ENCODE measurements around the gene KCNIP1.

The KCNIP1 gene

GRCh38 chr5:170520372-170520771 is 16.6 kb downstream of the KCNIP1 start:
- peak overlapping the region; percentile 81 to 86 (median 86) for H3K27ac Mint-ChIP-seq
- H3K9me3 Mint-ChIP-seq = no peaks in the 10 kb centered on the region
- peaks cover 54% of the 10 kb centered on the region for H3K4me1 Mint-ChIP-seq
- H3K27me3 Mint-ChIP-seq (ENCODE audit: low read depth) = peaks cover 8% of the 10 kb centered on the region
- H3K4me3 Mint-ChIP-seq = no peak overlapping the region
- no peaks in the 10 kb centered on the region for H3K36me3 Mint-ChIP-seq (ENCODE audit: low read depth)
- TF ChIP-seq CTCF (IDR thresholded peaks at IDR 0.05; ENCODE audit: unreplicated experiment in 3 of 3) = no peak

DNA sequence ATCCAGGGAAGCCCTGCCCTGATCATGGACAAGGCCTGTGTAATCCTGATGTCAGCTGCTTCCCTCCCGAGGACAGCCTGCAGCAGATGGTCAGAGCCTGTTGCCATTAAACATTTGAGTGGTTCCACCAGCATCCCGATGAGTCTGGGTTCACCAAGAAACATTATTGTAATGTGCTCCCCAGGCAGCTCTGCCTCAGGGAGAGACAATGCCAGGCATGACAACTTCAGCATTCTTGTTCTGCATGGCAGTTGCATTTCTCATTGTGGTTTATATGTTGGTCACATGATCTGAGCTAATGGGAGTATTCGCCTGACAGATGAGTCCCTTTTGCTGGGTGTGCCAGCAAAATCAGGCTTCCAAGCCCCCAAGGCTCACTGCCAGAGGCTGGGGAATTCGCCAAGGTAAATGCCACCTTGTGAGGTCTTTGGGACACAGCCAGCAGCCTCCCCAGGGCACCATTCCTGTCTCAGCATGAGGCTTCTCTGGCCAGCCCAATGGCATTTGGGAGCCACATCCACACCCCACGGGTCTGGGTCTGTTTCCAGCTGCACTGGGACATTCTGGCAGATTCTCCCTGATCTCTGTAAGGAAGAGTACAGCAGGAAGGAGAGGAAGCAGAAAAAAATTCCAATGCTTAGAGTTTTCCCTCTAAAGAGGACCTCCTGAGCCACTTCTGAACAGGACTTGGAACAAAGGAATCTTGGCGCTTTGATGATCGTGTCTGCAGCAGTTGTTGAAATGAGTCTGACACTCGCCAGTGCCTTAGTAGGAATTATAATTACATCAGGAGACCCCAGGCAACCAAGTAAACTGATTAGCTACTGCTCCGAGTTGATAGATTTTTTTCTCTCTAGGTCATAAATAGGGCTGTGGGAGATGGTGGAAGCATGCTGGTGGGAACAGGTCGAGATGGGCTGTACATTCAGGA is 18.7 kb downstream of the KCNIP1 start:
- peaks cover 11% of the 10 kb centered on the region for H3K27me3 Mint-ChIP-seq (ENCODE audit: low read depth)
- no peak for TF ChIP-seq CTCF (IDR thresholded peaks at IDR 0.05; ENCODE audit: unreplicated experiment in 3 of 3)
- H3K27ac Mint-ChIP-seq = peak overlapping the region; percentile 4 to 83 (median 81)
- no peaks in the 10 kb centered on the region for H3K36me3 Mint-ChIP-seq (ENCODE audit: low read depth)
- no peak overlapping the region for H3K4me3 Mint-ChIP-seq
- peaks cover 56% of the 10 kb centered on the region for H3K4me1 Mint-ChIP-seq
- H3K9me3 Mint-ChIP-seq = no peaks in the 10 kb centered on the region

DNA sequence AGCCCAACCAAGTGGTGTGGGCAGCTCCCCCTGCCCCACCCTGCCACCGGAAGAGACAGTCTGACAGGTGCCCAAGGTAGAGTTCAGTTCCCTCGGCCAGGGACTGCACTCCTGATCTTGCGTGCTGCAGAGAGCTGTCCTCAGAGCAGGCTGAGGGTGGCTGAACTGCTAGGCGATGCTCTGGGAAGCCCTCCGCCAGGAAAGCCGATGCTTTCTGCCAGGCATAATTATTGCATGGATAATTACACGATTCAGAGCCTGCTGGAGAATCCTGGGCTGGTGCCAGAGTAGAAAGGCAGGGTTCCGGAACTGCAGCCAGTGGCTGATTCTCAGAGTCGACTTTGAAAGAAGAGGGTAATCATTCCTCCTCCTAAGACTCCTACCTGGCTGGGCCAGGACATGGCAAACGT is 19.3 kb downstream of the KCNIP1 start:
- peaks cover 11% of the 10 kb centered on the region for H3K27me3 Mint-ChIP-seq (ENCODE audit: low read depth)
- H3K36me3 Mint-ChIP-seq (ENCODE audit: low read depth) = no peaks in the 10 kb centered on the region
- no peak overlapping the region for H3K4me3 Mint-ChIP-seq
- peak overlapping the region in 2 of 3 experiments; percentile 81 to 83 for H3K27ac Mint-ChIP-seq
- no peak for TF ChIP-seq CTCF (IDR thresholded peaks at IDR 0.05; ENCODE audit: unreplicated experiment in 3 of 3)
- H3K9me3 Mint-ChIP-seq = no peaks in the 10 kb centered on the region
- H3K4me1 Mint-ChIP-seq = peaks cover 63% of the 10 kb centered on the region

DNA sequence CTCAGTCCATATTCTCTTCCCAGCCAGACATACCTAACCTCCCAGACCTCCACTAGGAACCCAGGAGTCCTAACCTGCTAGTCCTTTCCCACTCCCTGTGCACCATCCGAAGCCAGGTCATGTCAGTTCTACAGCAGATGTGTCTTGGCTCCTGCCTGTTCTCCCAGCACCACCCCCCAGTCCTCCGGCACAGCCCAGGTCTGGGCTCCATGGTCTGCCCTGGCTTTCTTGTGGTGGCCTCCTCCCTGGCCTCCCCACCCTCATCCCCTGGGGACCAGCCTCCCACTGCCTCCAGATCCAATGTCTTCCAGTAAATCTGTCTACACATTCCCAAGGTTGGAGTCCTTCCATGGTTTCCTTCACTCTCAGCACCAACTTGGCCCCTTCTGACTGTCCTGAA is 20.0 kb downstream of the KCNIP1 start:
- Mint-ChIP-seq H3K27ac (peak overlapping the region; percentile 12 to 83 (median 79)), H3K9me3 (no peaks in the 10 kb centered on the region), H3K4me3 (peak overlapping the region in 1 of 3 experiments; percentile 4), H3K27me3 (ENCODE audit: low read depth) (peaks cover 11% of the 10 kb centered on the region), H3K4me1 (peaks cover 66% of the 10 kb centered on the region), H3K36me3 (ENCODE audit: low read depth) (no peaks in the 10 kb centered on the region)
- TF ChIP-seq CTCF (IDR thresholded peaks at IDR 0.05; ENCODE audit: unreplicated experiment in 3 of 3) = no peak

DNA sequence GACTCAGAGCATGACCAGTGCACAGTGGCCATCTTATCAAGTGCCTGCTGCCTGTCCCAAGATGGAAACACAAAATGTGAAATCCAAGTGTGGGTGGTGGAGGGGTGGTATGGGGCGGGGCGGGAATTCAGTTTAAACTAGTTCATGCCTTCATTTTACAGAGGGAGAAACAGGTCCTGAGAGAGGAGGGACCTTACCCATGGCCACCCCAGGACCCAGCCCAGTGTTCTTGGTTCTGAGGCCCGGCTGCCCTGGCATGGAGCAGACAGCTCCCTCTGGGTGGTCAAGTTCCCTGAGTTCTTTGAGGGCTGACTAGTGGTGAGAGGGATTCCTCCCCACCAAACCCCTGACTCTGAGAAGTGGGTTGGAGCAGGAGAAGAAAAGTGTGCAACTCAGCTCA is 20.8 kb downstream of the KCNIP1 start:
- Mint-ChIP-seq H3K36me3 (ENCODE audit: low read depth) (no peaks in the 10 kb centered on the region), H3K4me1 (peaks cover 60% of the 10 kb centered on the region), H3K4me3 (no peak overlapping the region), H3K27me3 (ENCODE audit: low read depth) (peaks cover 11% of the 10 kb centered on the region), H3K27ac (no peak overlapping the region), H3K9me3 (no peaks in the 10 kb centered on the region)
- TF ChIP-seq CTCF (IDR thresholded peaks at IDR 0.05; ENCODE audit: unreplicated experiment in 3 of 3) = no peak
